Measurements from ENCODE around the gene RTKN2.

The RTKN2 gene

DNA sequence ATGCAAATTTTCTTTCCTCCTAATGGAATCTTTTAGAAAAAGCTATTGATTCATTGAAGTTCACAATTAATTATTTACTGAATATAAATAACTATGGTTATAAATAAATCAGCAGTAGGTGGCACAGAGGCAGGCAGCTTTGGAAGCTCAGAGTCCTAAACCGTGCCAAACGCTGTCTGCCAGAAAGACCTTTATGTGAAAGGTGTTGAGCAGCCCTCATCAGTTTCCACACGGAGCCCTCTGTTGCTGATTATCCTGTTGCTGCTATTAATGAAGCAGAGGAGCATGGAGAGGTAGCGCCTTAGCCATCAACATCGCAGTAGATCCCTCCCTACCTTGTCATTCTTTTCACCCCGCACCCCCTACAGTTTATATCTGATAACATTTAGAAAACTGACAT, 51.0 kb downstream of the RTKN2 start:
- DNase-seq = no peak

DNA sequence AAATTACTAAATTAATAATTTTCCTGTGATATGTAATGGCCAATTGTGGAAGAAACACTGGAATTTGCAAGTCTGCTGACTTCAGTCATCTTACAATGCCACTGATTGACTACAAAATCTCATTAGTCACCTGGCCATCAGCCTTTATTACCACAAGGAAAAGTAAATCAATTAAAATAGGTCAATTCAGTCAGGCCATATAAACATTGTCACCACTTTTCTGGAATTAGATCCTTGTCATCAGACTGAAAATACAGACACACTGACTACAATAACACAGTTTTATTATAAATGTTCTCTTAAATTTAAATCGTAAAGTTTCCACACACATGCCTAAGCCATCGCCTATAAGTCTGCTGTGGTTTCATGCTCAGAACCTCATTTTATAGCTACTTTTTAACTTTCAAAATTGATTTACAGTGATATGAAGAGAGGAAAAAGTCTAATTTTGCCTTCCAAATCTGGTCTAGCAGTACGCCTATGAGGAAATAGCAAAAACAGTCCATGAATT, 54.2 kb downstream of the RTKN2 start:
- DNase-seq = no peak

- DNase-seq = no peak
Measured at GRCh38 chr10:62205750-62206399, 62.8 kb downstream of the RTKN2 start.

DNA sequence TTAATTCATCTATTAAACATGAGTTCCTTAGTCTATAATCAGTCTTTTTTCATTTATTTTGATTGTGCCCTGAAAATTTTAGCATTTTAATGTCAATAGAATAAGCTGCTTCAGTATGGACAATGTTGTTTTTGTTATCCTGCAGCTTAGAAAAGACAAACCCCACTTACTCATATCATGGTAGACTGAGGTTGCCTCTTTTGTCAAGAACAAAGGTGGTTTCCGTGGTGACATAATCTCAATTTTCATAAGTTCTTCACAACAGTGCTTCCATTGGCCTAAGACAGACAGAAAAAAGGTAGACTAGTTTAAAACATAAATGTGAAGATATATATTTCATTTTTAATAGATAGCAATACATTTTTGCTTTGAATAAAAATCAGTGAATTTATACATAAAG, 69.1 kb downstream of the RTKN2 start:
- DNase-seq = no peak

- DNase-seq = no peak
Measured at GRCh38 chr10:62196528-62196927, 72.1 kb downstream of the RTKN2 start.

GRCh38 chr10:62195675-62195926, 73.0 kb downstream of the RTKN2 start:
- no peak for DNase-seq

DNA sequence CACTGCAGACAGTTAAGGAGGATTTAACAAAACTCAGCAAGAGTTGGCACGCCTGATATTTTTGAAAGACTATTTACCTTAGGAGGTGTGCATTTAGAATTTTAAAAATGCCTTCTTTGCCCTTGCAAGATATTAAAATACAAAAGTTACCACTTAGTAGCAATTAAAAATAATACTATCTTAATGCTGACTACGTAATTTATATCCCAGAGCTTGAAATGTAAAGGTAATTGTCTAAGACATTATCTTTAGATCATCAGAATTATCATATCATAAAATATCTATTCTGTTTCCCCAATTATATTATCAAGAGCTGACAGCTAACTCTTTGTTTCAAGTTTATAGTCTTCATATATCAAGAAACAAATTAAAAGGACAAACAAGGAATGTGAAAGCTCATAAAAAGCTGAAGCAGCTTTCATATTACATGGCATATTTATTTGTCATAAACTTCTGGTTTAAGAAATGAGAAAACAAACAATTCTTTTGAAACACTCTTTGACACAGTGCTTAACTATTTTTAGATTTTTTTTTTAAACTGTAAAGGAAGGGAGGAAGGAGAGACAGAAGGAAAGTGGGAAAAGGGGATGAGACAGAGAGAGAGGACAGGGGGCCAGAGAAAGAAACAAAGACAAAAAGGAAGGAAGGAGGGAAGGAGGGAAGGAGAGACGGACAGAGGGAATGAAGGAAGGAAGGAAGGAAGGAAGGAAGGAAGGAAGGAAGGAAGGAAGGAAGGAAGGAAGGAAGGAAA, 73.5 kb downstream of the RTKN2 start:
- DNase-seq = no peak

- no peak for DNase-seq
Measured at GRCh38 chr10:62193479-62193878, 75.2 kb downstream of the RTKN2 start.

GRCh38 chr10:62189131-62189530, 79.5 kb downstream of the RTKN2 start:
- no peak for DNase-seq

DNA sequence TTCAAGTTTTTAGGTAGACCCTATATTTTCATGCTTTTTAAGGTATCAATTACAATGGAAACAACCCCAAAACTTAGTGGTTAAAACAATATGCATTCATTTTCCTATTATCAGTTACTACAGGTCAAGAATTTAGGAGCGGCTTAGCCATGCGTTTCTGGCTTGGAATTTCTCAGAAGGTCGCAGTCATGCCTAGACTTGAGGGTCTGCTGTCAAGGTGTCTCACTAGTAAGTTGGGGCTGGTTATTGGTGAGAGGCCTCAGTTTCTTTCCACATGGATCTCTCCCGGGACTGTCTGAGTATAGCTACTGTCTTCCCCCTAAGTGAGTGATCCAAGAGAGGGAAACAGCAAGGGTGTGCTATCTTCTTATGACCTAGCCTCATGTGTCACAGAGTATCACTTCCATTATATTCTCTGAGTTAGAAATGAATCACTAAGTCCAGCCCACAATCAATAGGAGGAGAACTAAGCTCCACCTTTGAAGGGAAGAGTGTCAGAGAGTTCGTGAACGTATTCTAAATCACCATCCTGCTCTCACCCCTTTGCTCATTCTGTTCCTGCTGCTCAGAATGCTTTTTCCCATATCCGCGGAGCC, 80.5 kb downstream of the RTKN2 start:
- no peak for DNase-seq

GRCh38 chr10:62186999-62187675, 81.5 kb downstream of the RTKN2 start:
- no peak for DNase-seq

DNA sequence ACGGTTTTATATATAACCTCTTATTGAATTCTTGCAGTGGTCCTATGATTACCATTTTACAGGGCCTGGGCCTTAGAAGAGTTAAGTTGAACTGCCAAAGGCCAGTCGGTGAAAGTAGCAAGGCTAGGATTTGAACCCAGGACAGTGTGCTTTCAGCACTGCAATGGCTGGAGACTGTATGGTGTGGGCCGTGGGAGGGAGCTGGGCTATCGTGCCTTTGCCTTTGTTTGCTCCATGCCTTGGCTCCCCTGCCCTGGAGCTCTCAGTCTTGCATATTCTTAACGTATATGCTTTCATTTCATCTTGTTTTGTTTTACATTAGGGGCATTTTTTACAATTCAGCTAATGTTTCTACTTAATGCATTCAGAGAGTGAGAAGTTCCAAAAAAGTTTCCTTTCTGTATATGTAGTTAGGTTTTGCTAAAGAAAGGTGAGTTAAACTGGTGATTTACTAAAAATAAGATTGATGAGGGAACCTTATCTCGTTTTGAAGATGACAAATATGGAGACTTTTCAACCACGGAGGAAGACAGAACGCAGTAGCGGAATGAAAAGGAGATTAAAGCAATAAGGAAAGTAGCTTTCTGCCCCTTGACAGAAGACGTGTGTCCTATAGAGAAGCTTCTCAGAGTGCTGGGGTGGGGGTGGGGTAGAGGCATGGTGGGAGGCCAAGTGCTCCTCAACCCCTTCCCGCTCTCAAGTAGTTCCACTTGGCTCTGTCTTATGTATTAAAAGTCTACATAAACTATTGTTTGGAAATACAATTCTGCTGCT, 82.5 kb downstream of the RTKN2 start:
- DNase-seq = no peak

DNA sequence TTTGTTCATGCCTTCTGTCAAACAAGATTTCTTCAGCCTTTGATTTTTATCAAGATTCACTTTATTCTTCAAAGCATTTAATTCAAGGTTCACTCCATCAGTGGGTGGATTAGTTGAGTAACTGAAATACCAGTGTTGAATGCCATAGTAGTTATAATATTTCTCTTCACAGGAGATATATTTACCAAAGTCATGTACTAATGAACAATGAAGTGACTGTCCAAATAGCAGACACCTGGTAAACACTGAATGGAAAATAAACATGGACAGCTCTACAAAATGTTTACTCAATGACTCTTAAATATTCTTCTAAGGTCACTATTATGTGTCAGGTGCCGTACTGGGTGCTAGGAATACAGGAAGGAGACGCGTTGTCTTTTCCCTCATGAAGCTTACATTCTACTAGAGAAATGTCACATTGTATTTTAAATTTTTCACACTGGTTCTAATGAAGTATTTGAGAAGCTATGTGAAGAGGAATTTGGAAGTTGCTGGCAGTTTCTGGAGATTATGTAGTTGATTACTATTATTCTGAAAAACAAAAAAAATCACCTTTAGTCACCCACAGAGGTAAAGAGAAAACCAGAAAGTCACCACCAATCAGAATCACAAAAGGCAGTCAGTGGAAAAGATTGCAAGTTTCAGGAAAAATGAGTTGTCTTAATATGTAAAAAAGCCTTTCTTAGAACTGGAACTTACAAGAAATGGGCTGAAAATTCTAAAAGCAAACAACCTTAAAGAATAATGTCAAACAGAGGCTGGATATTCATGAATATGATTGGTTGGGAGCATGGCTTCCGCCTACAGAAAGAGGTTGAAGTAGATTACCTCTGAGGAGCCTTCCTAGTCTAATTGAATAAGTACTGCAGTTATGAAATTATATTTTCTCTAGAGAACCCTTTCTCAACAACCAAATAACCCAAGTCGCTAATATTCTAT, 84.5 kb downstream of the RTKN2 start:
- no peak for DNase-seq

- DNase-seq = no peak
Measured at GRCh38 chr10:62183442-62183841, 85.2 kb downstream of the RTKN2 start.

DNA sequence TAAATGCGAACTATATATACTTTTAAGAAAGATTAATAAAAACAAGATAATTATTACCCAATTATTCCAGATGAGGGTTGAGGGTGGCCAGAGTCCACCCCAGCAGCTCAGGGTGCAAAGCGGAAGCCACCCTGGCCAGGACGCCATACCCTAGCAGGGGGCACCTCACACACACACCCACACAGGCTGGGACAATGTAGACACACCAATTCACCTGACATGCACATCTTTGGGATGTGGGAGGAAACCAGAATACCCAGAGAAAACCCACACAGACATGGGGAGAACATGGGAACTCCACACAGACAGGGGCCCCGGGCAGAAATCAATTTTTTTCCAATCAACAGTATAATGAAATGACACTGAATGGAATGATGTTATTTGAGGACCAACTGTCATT, 86.0 kb downstream of the RTKN2 start:
- no peak for DNase-seq

- no peak for DNase-seq
Measured at GRCh38 chr10:62182171-62182570, 86.5 kb downstream of the RTKN2 start.

DNA sequence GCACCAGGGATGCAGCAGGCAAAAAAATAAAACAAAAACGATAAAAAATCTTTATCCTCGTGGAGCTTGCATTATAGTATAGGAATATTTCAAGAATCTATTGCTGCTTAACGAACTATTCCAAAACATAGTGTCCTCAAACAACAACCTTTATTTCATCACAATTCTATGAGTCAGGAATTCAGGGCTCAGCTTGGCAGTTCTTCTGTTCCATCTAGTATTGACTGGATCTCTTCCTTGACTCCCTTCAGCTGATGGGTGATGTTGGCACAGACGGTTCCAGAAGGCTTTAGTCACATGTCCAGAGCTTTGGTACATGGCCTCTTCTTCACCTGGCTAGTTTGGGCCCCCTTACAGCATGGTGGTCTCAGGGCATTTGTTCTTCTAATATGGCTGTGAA, 88.0 kb downstream of the RTKN2 start:
- DNase-seq = no peak

DNA sequence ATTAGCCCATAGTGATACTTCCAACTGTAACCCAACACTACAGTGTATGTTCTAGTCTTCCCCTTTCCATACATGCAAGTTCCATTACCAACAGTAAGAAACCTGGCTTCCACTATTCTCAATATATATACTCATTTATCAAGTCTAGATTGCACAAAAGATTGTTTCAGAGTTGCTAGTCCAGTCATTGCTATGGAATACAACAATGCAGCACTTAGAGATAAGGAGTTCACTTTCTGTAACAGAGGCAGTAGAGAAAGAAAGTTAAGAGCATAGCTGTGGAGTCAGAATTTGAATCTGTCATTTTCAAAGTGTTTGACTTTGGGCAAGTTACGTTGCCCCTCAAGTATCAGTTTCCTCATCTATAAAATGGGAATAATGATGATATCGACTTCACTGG, 90.1 kb downstream of the RTKN2 start:
- no peak for DNase-seq

DNA sequence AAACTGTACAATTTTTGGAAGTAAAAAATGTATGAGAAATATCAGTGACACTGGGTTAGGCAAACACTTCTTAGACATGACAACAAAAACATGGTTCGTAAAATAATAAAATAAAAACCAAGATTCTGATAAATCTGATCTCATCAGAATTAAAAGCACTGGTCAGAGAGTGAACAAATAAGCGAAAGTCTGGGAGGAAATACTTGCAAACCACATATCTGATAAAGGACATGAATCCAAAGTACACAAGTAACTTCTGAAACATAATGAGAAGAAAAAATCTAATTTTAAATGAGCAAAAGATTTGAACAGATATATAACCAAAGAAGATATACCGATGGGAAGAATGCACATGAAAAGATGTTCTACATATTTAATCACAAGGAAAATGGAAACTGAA, 91.5 kb downstream of the RTKN2 start:
- no peak for DNase-seq

GRCh38 chr10:62175251-62175650, 93.4 kb downstream of the RTKN2 start:
- DNase-seq = no peak

DNA sequence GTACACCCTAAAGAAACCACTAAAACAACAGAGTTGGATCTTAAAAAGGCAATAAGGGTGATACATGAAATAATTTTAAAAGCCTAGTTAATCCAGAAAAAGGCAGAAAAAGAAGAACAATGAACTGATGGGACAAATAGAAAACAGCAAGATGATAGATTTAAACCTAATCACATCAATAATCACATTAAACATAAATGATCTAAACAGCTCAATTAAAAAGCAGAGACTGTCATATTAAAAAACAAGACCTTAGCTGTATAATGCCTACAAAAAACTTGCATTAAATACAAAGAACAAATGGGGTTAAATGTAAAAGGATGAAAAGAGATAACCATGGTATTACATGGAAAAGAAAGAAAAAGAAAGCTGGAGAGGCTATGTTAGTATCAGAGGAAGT, 96.2 kb downstream of the RTKN2 start:
- DNase-seq = no peak

DNA sequence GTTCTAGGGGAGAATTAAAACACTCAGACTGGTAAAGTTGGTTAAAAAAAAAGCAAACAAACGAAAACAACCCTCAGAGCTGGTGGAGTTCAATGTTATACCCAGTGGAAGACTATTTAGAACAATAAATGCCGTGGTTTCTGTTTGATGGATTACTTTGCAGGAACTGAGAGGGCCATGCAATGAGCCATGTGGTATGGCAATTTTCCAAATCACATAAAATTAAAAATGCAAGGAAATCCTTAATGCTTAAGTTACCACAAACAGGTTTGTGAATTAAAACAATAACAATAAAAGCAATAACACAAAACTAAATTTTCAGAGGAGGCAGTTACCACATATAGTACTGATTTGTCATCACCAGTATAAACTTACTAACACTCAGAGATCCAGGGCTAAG, 96.9 kb downstream of the RTKN2 start:
- DNase-seq = no peak
